Skeletal muscle tissue (tissue), 4 donors: ENCODE results near the gene RABGEF1. TPM values are rescaled to one million over a fixed set of nuclear protein-coding genes. Genes with fewer than 3 reads are reported as not detected.
"Not testable (repeated sequence)": the region's sequence is repeated elsewhere in the genome, so short reads cannot be mapped to it uniquely, and the experiment has no call there.

Source experiments
- H3K27ac ChIP-seq: one replicate; pipeline ENCODE4 v1.7.0; 2013; ENCODE audit warnings: mild to moderate bottlenecking, low read depth, low read length, inconsistent platforms
- H3K27me3 ChIP-seq, 3 donors: one replicate each; pipeline ENCODE4 v1.7.0; 2013; ENCODE audit warnings: low read length in 3 of 3; ENCODE audit not compliant: control insufficient read depth in 3 of 3, insufficient read depth in 3 of 3
- H3K36me3 ChIP-seq, 3 donors: one replicate each; pipeline ENCODE4 v1.7.0; 2013; ENCODE audit warnings: low read length in 3 of 3; ENCODE audit not compliant: control insufficient read depth in 3 of 3, insufficient read depth in 3 of 3
- H3K4me1 ChIP-seq, 3 donors: one replicate each; pipeline ENCODE4 v1.7.0; 2013; ENCODE audit warnings: low read length in 3 of 3, mild to moderate bottlenecking in 3 of 3; ENCODE audit not compliant: control insufficient read depth in 3 of 3, insufficient read depth in 3 of 3
- H3K4me3 ChIP-seq, 3 donors: one replicate each; pipeline ENCODE4 v1.7.0; 2013; ENCODE audit warnings: low read length in 3 of 3
- H3K9ac ChIP-seq, 3 donors: one replicate each; pipeline ENCODE4 v1.7.0; 2013; ENCODE audit warnings: low read length in 3 of 3, mild to moderate bottlenecking in 3 of 3, moderate library complexity in 2 of 3, low read depth in 1 of 3
- H3K9me3 ChIP-seq, 3 donors: one replicate each; pipeline ENCODE4 v1.7.0; 2013; ENCODE audit warnings: low read length in 3 of 3; ENCODE audit not compliant: control insufficient read depth in 3 of 3
- total RNA-seq: library from RNA; depleted of rRNA; stranded (reverse); fragments of >200 nt; gene quantifications from one replicate; pipeline ENCODE4 v1.2.3, GENCODE V29; 2014
- donor health status: Osteomylitis.

RABGEF1 gene
- total RNA-seq, 1 donor from 2014 or later: 30.8 TPM

DNA sequence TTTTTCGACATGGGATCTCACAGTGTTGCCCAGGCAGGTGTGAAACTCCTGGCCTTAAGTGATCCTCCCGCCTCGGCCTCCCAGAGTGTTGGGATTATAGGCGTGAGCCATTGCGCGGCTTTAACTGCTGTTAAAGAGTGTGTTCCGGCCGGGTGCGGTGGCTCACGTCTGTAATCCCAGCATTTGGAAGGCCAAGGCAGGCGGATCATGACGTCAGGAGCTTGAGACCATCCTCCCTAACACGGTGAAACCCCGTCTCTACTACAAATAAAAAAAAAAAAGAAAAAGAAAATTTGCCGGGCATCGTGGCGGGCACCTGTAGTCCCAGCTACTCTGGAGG, 1.1 kb downstream of the RABGEF1 start:
- peaks cover 4 to 7% (median 5%) of the 10 kb centered on the region in 3 donors for H3K4me1 ChIP-seq
- peak overlapping the region; percentile 92 to 97 (median 94) for H3K4me3 ChIP-seq
- peaks cover 0 to 3% (median 0%) of the 10 kb centered on the region in 3 donors for H3K36me3 ChIP-seq
- H3K9me3 ChIP-seq: no peaks in the 10 kb centered on the region
- H3K9ac ChIP-seq: peak overlapping the region; percentile 90 to 99 (median 94)
- no peaks in the 10 kb centered on the region for H3K27me3 ChIP-seq
- H3K27ac ChIP-seq: peak overlapping the region; percentile 96

GRCh38 chr7:66742298-66742697, 1.8 kb downstream of the RABGEF1 start:
- not testable (repeated sequence) for H3K4me3 ChIP-seq, H3K27me3 ChIP-seq, H3K36me3 ChIP-seq, H3K9ac ChIP-seq, H3K9me3 ChIP-seq, H3K4me1 ChIP-seq, H3K27ac ChIP-seq

GRCh38 chr7:66743920-66744319, 3.4 kb downstream of the RABGEF1 start:
- no peak overlapping the region for H3K4me3 ChIP-seq
- H3K9ac ChIP-seq: no peak overlapping the region
- peaks cover 11 to 12% (median 12%) of the 10 kb centered on the region in 3 donors for H3K4me1 ChIP-seq
- no peaks in the 10 kb centered on the region for H3K9me3 ChIP-seq
- H3K27ac ChIP-seq: no peak overlapping the region
- no peaks in the 10 kb centered on the region for H3K36me3 ChIP-seq
- no peaks in the 10 kb centered on the region for H3K27me3 ChIP-seq

DNA sequence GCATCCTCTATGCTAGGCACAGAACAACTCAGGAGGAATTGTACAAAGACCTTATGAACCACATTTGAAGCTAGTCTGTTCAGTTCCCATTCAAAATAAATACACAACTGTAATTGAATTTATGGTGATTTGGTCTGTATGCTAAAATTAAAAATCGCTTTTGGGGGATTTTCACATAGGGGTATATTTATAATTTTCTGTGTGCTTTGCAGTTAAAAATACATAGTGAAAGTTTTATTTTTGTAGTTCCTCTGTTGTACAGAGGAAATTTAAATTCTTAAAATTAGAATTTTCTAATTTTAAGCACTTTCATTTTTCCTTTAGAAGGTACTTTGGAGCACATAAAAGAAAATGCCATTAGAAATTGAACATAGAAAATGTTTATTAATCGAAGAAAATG, 6.9 kb downstream of the RABGEF1 start:
- Histone ChIP-seq H3K36me3 (no peaks in the 10 kb centered on the region), H3K4me3 (no peak overlapping the region), H3K9ac (peak overlapping the region in 2 of 3 donors; percentile 51 to 69), H3K27ac (no peak overlapping the region), H3K27me3 (no peaks in the 10 kb centered on the region), H3K9me3 (no peaks in the 10 kb centered on the region), H3K4me1 (peaks cover 11 to 18% (median 12%) of the 10 kb centered on the region in 3 donors)

DNA sequence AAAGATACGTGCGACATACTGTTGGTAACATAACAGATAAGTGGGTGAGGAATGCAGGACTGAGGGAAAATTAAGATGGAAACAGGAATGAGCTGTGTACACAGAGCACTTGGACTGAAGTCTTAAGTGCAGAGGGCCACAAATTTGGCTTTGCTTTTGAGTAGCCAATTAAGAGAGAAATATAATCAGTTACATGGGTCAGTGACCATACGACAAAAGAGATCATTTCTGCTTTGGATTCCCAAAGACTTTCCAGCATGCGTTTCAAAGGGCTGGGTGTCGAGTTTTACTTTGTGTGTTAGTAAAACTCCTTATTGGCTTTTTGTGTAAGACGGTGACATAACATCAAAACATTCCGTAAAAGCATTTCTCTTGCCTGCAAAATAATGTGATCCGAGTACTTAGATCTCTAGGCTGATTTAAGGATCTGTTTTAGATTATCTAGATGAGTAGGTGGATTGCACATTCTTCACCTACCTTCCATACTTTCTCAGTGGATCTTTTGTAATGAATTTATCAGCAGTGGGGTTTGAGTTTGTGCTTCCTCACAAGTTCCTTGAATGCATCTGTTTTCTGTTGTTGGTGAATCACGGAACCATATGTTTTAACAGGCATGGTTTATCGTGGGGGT, 7.5 kb downstream of the RABGEF1 start:
- Histone ChIP-seq H3K27ac (no peak overlapping the region), H3K4me3 (no peak overlapping the region)

DNA sequence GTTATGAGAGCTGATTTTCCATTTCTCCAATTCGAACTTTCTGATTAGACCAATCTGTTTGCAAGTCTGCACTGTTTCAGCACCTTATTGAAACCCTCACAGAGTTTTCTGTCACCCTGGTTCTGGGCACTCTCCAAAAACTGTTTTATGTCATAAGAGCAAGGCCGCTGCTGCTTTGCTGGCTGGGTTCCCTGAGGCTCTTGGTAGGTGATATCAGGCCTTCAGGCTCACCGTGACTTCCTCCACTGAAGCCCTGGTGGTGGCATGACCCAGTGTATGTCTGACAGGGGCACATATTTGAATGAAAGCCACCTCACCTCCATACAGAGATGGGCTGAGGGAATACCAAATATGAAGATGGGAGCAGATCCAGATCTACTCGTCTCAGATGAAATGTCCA, 8.3 kb downstream of the RABGEF1 start:
- H3K4me1 ChIP-seq: peaks cover 11 to 18% (median 12%) of the 10 kb centered on the region in 3 donors
- peak overlapping the region; percentile 38 for H3K27ac ChIP-seq

More for the DNA sequence above, 7.5 kb downstream of the RABGEF1 start:
- Histone ChIP-seq H3K36me3 (no peaks in the 10 kb centered on the region), H3K9ac (peak overlapping the region in 2 of 3 donors; percentile 51 to 69), H3K27me3 (no peaks in the 10 kb centered on the region), H3K4me1 (peaks cover 11 to 18% (median 12%) of the 10 kb centered on the region in 3 donors), H3K9me3 (no peaks in the 10 kb centered on the region)

DNA sequence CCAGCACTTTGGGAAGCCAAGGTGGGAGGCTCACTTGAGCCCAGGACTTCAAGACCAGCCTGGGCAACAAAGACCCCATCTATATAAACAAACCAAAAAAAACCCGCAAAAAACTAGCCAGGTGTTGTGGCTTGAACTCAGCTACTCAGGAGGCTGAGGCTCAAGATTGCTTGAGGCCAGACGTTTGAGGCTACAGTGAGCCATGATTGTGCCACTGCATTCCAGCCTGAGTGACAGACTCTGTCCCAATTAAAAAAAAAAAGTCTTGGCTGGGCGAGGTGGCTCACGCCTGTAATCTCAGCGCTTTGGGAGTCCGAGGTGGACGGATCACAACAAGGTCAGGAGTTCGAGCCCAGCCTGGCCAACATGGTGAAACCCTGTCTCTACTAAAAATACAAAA, 11.4 kb downstream of the RABGEF1 start:
- H3K9ac ChIP-seq: no peak overlapping the region
- no peak overlapping the region for H3K27ac ChIP-seq
- H3K36me3 ChIP-seq: no peaks in the 10 kb centered on the region
- peaks cover 11 to 18% (median 12%) of the 10 kb centered on the region in 3 donors for H3K4me1 ChIP-seq
- no peaks in the 10 kb centered on the region for H3K9me3 ChIP-seq
- no peak overlapping the region for H3K4me3 ChIP-seq
- no peaks in the 10 kb centered on the region for H3K27me3 ChIP-seq

More for the DNA sequence above, 8.3 kb downstream of the RABGEF1 start:
- peak overlapping the region in 1 of 3 donors; percentile 35 for H3K9ac ChIP-seq
- H3K36me3 ChIP-seq: no peaks in the 10 kb centered on the region
- H3K27me3 ChIP-seq: no peaks in the 10 kb centered on the region
- H3K4me3 ChIP-seq: peak overlapping the region in 1 of 3 donors; percentile 29
- H3K9me3 ChIP-seq: no peaks in the 10 kb centered on the region

GRCh38 chr7:66754541-66754940, 14.0 kb downstream of the RABGEF1 start:
- H3K4me1 ChIP-seq: peaks cover 8 to 15% (median 9%) of the 10 kb centered on the region in 3 donors
- H3K27me3 ChIP-seq: no peaks in the 10 kb centered on the region
- H3K9ac ChIP-seq: peak overlapping the region in 1 of 3 donors; percentile 16
- H3K36me3 ChIP-seq: no peaks in the 10 kb centered on the region
- no peak overlapping the region for H3K4me3 ChIP-seq
- H3K9me3 ChIP-seq: no peaks in the 10 kb centered on the region
- no peak overlapping the region for H3K27ac ChIP-seq

GRCh38 chr7:66755059-66755458, 14.5 kb downstream of the RABGEF1 start:
- peaks cover 10 to 15% (median 12%) of the 10 kb centered on the region in 3 donors for H3K4me1 ChIP-seq
- H3K27ac ChIP-seq, H3K9ac ChIP-seq, H3K9me3 ChIP-seq, H3K4me3 ChIP-seq, H3K27me3 ChIP-seq, H3K36me3 ChIP-seq: not testable (repeated sequence)

- H3K36me3 ChIP-seq, H3K27me3 ChIP-seq, H3K4me3 ChIP-seq, H3K9ac ChIP-seq, H3K27ac ChIP-seq, H3K9me3 ChIP-seq: not testable (repeated sequence)
- H3K4me1 ChIP-seq: peaks cover 7 to 15% (median 12%) of the 10 kb centered on the region in 3 donors
Observed at GRCh38 chr7:66756227-66756626, 15.7 kb downstream of the RABGEF1 start.
